Glutamatergic neuron (in vitro differentiated cells): ENCODE results near the gene GNL2. TPM values are rescaled to one million over a fixed set of nuclear protein-coding genes. Genes with fewer than 3 reads are reported as not detected.
"Not testable (repeated sequence)": the region's sequence is repeated elsewhere in the genome, so short reads cannot be mapped to it uniquely, and the experiment has no call there.

ENCODE experiments used
- DNase-seq: peaks from one replicate; pipeline ENCODE4 v3.0.0; 2022
- H3K27ac Mint-ChIP-seq: one replicate; pipeline ENCODE4 v1.8.0; 2020; ENCODE audit warnings: mild to moderate bottlenecking, mixed read lengths, inconsistent platforms; ENCODE audit not compliant: unreplicated experiment
- H3K27me3 Mint-ChIP-seq: one replicate; pipeline ENCODE4 v1.8.0; 2020; ENCODE audit warnings: mild to moderate bottlenecking, moderate library complexity, mixed read lengths, inconsistent platforms; ENCODE audit not compliant: unreplicated experiment
- H3K36me3 Mint-ChIP-seq: one replicate; pipeline ENCODE4 v1.8.0; 2020; ENCODE audit warnings: mild to moderate bottlenecking, mixed read lengths, inconsistent platforms; ENCODE audit not compliant: unreplicated experiment
- H3K4me1 Mint-ChIP-seq: one replicate; pipeline ENCODE4 v1.8.0; 2020; ENCODE audit warnings: mild to moderate bottlenecking, low read depth, mixed read lengths, inconsistent platforms; ENCODE audit not compliant: unreplicated experiment
- H3K4me3 Mint-ChIP-seq: one replicate; pipeline ENCODE4 v1.8.0; 2020; ENCODE audit warnings: mild to moderate bottlenecking, mixed read lengths, inconsistent platforms; ENCODE audit not compliant: unreplicated experiment
- H3K9me3 Mint-ChIP-seq: one replicate; pipeline ENCODE4 v1.8.0; 2020; ENCODE audit warnings: mild to moderate bottlenecking, moderate library complexity, mixed read lengths, inconsistent platforms; ENCODE audit not compliant: unreplicated experiment
- CTCF ChIP-seq: fragments of 200-600 bp; sonication (generic); IDR thresholded peaks from one replicate; pipeline ENCODE4 v1.5.0; 2021; ENCODE audit not compliant: partially characterized antibody, unreplicated experiment
- total RNA-seq: library from RNA; stranded (reverse); fragmentation: NEBNext Ultra II Directional; extraction: Animal tissue kit (Norgen Biotek cat#: 25700); gene quantifications from one replicate; pipeline ENCODE4 v1.2.1, GENCODE V29; 2021; ENCODE audit not compliant: unreplicated experiment

The GNL2 gene
- total RNA-seq, 1 donor from 2014 or later: 50.0 TPM

GRCh38 chr1:37544530-37544929 is 51.2 kb downstream of the GNL2 start:
- no peaks in the 10 kb centered on the region for H3K36me3 Mint-ChIP-seq
- no peaks in the 10 kb centered on the region for H3K4me1 Mint-ChIP-seq
- H3K27me3 Mint-ChIP-seq: no peaks in the 10 kb centered on the region
- H3K9me3 Mint-ChIP-seq: no peaks in the 10 kb centered on the region
- H3K4me3 Mint-ChIP-seq: no peak overlapping the region
- no peak for TF ChIP-seq CTCF
- no peak for DNase-seq
- no peak overlapping the region for H3K27ac Mint-ChIP-seq

DNA sequence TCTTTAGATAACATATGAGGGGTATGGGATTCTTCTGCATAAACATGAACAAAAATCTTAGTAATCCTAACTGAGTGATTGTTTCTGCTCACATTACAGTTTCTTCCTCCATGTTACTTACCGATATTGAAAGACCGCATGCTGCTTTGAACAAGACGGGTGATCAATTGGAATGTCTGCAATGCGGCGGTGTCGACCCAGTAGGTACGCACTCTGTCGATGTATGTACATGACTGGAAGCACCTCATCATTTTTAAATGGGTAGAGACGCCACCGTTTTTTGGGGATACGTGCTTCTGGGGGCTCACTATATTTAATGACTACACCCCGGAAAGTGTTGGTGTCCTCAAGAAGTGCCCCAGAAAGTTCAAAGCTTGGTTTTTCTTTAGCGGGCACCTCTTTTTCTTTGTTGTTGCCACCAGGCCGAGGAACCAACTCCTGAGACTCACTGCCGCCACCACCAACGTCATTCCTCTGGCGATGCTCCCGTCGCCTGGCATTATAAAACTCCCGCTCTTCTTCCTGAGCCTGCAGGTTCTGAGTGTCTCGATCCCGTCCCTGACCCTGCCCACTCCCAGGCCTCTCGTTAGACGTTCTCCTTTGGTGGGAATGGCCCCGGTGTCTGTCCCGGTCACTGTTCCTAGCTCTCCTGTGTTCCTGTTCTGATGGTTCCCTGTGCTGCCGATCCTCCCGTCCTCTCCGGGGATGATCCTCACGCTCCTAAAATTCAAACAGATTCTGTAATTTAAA is 55.5 kb downstream of the GNL2 start:
- no peaks in the 10 kb centered on the region for H3K27me3 Mint-ChIP-seq

GRCh38 chr1:37539154-37539553 is 56.6 kb downstream of the GNL2 start:
- H3K4me1 Mint-ChIP-seq, H3K36me3 Mint-ChIP-seq, DNase-seq, H3K4me3 Mint-ChIP-seq, H3K9me3 Mint-ChIP-seq, H3K27me3 Mint-ChIP-seq, H3K27ac Mint-ChIP-seq: not testable (repeated sequence)

More for the DNA sequence above, 55.5 kb downstream of the GNL2 start:
- Mint-ChIP-seq H3K36me3 (no peaks in the 10 kb centered on the region), H3K27ac (no peak overlapping the region), H3K4me1 (no peaks in the 10 kb centered on the region), H3K4me3 (no peak overlapping the region), H3K9me3 (no peaks in the 10 kb centered on the region)
- no peak for DNase-seq
- no peak for TF ChIP-seq CTCF

GRCh38 chr1:37537378-37537777 is 58.4 kb downstream of the GNL2 start:
- no peak for DNase-seq
- TF ChIP-seq CTCF: no peak
- Mint-ChIP-seq H3K4me3 (no peak overlapping the region), H3K9me3 (no peaks in the 10 kb centered on the region), H3K4me1 (no peaks in the 10 kb centered on the region), H3K27me3 (no peaks in the 10 kb centered on the region), H3K27ac (no peak overlapping the region), H3K36me3 (no peaks in the 10 kb centered on the region)

- no peaks in the 10 kb centered on the region for H3K4me1 Mint-ChIP-seq
- H3K4me3 Mint-ChIP-seq: no peak overlapping the region
These were observed 62.2 kb downstream of the GNL2 start for GRCh38 chr1:37533317-37534093.

GRCh38 chr1:37532418-37533156 is 63.1 kb downstream of the GNL2 start:
- H3K27me3 Mint-ChIP-seq, H3K36me3 Mint-ChIP-seq, H3K9me3 Mint-ChIP-seq, H3K4me1 Mint-ChIP-seq, H3K4me3 Mint-ChIP-seq, DNase-seq, H3K27ac Mint-ChIP-seq: not testable (repeated sequence)

More at GRCh38 chr1:37533317-37534093, 62.2 kb downstream of the GNL2 start:
- Mint-ChIP-seq H3K36me3 (no peaks in the 10 kb centered on the region), H3K9me3 (no peaks in the 10 kb centered on the region), H3K27ac (no peak overlapping the region), H3K27me3 (no peaks in the 10 kb centered on the region)
- TF ChIP-seq CTCF: no peak
- DNase-seq: no peak

- H3K4me3 Mint-ChIP-seq, H3K4me1 Mint-ChIP-seq, H3K9me3 Mint-ChIP-seq, H3K27ac Mint-ChIP-seq, DNase-seq, H3K36me3 Mint-ChIP-seq, H3K27me3 Mint-ChIP-seq: not testable (repeated sequence)
These were observed 65.8 kb downstream of the GNL2 start for GRCh38 chr1:37529888-37530287.
